Left hindlimb (tissue), 1 donor: ENCODE measurements around the gene USF1.
"Not testable (repeated sequence)": the region's sequence is repeated elsewhere in the genome, so short reads cannot be mapped to it uniquely, and the experiment has no call there.

ENCODE experiments used
- DNase-seq: peaks from one replicate; pipeline ENCODE4 v3.0.0-alpha.2; 2018

The USF1 gene

GRCh38 chr1:161018631-161018930 lies 27.2 kb downstream of the USF1 start:
- DNase-seq, result no peak

- DNase-seq, result no peak
These were observed 27.8 kb downstream of the USF1 start for GRCh38 chr1:161017756-161018630.

DNA sequence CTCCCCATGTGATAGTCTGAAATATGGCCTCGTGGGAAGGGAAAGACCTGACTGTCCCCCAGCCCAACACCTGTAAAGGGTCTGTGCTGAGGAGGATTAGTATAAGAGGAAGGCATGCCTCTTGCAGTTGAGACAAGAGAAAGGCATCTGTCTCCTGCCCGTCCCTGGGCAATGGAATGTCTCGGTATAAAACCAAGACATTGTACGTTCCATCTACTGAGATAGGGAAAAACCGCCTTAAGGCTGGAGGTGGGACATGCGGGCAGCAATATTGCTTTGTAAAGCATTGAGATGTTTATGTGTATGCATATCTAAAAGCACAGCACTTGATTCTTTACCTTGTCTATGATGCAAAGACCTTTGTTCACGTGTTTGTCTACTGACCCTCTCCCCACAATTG lies 28.6 kb downstream of the USF1 start:
- not testable (repeated sequence) for DNase-seq

GRCh38 chr1:161016683-161017082 lies 29.1 kb downstream of the USF1 start:
- not testable (repeated sequence) for DNase-seq

DNA sequence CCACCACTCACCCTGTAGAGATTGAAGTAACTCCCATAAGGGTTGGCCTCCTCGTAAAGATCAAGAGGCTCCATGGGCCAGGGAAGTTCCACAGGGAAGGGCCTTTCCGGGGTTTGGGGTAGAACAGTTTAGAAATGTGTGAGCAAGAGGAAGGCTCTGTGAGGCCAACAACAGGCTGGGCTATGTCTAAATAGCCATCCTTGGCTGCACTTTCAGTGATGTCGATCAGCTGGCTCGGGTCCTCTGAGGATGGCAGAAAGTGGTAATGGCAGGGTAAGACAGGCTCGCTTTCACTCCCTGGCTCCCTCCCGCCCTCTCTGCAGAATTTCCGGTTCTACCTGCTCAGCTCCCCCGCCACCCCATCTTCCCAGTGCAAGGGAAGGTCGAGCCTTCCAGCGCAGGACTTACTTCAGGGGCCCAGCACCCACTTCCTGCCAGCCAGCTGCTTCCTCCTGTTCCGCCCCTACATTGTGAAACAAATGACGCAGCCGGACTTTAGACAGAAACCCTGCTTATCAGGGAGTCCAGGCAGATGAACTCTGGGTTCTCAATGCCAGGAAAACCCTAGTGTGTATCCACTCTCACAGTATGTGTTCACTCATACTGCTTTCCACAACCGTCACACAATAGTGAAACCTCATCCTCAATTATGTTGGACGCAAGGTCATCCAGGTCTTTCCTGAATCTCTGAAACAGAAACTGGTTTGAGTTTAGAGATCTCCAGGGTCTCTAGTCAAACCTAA lies 32.1 kb downstream of the USF1 start:
- DNase-seq, result peak; percentile 63

DNA sequence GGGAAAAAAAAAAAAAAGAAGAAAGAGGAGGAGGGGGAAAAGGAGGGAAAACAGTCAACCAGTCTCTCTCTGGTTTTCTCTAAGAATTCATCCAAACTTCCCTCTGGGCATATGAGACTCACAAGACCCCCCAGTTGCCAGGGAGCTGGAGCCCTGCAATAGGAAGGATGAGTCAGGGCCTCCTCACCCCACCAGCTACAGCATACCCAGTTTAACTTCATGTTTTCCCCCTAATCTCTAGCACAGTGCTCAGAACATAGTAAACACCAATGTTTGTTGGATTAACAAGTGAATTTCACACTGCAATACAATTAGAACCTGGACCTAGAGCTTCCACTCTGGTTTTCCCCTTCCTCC lies 32.7 kb downstream of the USF1 start:
- DNase-seq, result no peak

- DNase-seq, result no peak
These were observed 33.4 kb downstream of the USF1 start for GRCh38 chr1:161012420-161012819.

GRCh38 chr1:161009602-161010211 lies 36.1 kb downstream of the USF1 start:
- DNase-seq, result no peak

DNA sequence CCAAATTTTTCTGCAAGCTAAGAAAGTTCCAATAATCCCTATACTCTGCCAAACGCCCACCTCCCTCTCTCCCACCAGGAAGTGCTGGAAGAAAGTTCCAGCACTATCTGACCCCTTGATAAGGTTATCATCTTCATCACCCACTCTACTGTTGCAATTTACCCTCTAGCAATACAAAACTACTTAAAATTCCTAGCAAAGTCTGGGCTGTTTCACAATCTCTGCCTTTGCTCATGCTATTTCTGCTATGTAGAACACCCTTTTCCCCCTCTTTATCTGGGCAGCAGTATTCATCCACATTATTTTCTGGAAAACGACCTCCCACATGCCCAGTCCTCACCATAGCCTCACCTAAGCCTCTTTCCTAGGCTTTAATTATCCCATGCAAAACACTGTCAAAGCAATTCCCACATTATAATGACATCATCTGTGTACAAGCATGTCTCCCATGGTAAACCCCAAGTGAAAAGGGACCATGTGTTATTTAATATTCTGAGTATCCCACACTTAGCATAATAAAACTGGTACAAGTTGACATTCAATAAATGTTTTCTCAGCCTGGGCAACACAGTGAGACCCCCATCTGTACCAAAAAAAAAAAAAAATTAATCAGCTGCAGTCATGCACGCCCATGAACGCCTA lies 36.8 kb downstream of the USF1 start:
- no peak for DNase-seq

DNA sequence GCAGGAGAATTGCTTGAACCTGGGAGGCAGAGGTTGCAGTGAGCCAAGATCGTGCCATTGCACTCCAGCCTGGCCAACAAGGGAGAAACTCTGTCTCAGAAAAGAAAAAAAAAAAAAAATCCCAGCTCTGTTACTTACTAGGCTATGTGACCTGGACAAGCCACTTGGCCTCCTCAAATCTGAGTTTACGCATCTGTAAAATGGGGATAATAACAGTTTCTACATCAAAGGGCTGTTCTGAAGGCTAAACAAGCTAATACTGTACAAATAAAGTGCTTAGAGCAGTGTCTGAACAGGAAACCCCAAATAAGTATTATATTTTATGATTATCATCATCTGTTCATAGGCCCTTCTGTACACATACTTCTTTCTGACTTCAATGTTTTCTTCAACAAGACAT lies 38.4 kb downstream of the USF1 start:
- no peak for DNase-seq

DNA sequence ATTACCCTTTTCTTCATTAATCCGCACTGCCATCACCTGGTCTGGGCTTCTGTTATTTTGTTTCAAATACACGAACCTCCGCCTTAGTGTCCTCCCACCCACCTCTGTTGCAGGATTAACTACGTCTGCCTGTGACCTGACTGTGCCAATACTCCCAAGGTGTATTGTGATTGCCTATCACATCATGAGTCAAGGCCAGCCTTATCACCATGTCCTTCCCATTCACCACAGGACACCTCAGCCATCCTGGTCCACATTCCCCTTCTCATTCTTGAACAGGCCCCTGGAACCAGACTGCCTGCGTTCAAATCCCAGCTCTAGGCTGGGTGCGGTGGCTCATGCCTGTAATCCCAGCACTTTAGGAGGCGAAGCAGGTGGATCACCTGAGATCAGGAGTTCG lies 39.2 kb downstream of the USF1 start:
- DNase-seq, result no peak

- DNase-seq, result no peak
These were observed 44.3 kb downstream of the USF1 start for GRCh38 chr1:161001525-161001924.

- DNase-seq, result no peak
These were observed 44.9 kb downstream of the USF1 start for GRCh38 chr1:161000736-161001480.

DNA sequence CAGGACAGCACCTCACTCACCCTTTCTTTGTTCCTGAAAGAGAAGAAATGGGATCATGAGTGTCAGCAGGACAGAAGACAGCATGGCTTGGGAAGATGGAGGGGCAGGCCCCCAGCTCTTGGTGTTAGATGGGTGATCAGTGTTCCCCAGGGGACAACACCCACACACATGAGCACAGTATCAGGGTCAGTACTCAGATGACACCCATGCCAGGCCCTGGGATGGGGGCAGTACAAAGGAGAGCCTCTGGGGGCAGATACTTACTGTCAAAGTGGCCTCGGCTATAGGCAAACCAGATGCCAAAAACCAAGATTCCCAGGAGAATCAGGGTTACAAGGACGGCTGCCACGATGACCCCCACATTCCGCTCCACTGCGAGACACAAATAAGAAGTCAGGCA lies 46.4 kb downstream of the USF1 start:
- no peak for DNase-seq

DNA sequence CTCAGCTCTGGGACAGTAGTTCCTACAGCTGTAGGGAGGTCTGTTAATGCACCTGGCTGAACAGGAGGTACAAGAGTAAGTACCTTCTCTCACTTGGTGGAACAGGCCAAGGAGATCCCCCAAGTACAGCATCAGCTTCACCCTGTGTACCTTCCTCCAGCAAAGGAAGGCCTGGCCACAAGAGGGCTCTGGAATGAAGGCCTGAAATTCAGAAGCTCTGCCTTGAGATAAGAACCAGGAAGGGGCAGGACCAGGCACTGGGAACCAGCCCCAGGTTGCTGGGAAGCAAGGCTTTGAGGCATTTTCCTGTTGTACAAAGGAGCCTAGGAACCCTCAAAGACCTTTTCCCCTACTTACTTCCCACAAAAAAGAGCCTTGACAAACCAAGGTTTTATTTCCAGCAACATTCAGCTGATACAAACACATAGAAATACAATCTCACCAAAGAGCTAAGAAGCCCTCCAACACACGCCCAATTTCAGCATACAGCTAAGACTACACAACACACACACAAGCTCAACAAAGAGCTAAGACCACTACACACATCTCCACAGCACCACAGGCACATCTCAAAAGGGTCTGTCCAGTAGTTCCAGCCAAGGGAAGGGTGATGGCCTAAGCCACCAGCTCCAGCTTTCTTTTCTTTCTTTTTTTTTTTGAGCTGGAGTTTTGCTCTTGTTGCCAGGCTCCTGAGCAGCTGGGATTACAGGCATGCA lies 48.3 kb downstream of the USF1 start:
- DNase-seq, result no peak

DNA sequence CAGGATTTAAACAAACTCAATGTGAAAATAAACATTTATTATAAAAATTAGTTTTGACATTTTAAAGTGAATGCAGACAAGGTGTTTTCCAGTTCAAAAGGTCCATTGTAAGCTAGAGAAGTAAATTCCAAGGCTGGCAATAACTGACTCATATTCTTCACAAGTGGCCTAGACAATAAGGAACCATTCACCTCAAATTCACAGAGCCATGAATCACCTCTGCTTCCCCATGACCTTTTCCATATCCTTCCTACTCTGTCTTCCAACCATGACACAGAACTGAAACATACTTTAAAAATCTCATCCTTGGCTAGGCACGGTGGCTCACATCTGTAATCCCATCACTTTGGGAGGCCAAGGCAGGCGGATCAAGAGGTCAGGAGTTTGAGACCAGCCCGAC lies 49.6 kb downstream of the USF1 start:
- no peak for DNase-seq

DNA sequence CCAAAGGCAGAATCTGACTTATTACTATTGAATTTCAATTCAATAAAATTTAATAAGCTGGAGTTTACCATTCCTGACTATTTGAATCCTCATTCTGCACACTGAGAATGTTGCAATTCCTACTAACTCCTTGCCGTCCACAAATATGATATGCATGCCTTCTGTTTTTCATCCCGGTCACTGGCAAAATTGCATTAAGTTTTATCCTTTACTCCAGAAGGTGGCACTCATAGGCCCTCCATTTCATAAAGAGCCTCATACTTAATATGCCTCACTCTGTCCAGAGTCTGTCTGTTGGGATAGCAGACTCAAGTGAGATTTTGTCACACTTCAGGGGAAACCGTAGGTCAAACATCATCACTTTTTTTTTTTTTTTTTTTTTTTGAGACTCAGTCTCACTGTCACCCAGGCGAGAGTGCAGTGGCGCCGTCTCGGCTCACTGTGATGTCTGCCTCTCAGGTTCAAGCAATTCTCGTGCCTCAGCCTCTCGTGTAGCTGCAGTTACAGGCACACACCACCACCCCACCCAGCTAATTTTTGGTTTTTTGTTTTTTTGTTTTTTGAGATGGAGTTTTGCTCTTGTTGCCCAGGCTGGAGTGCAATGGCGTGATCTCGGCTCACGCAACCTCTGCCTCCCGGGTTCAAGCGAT lies 52.1 kb downstream of the USF1 start:
- DNase-seq, result no peak

GRCh38 chr1:160992036-160992435 lies 53.7 kb downstream of the USF1 start:
- DNase-seq, result not testable (repeated sequence)
